HG03159 (cell line): ENCODE results near the gene PIK3CA.
"Not testable (repeated sequence)": the region's sequence is repeated elsewhere in the genome, so short reads cannot be mapped to it uniquely, and the experiment has no call there.

Experiments used
- ATAC-seq: cut with Tn5 transposase; IDR thresholded peaks from one replicate; pipeline ENCODE4 v1.9.1; 2021; ENCODE audit warnings: mild to moderate bottlenecking, moderate library complexity; ENCODE audit not compliant: unreplicated experiment

Gene PIK3CA

DNA sequence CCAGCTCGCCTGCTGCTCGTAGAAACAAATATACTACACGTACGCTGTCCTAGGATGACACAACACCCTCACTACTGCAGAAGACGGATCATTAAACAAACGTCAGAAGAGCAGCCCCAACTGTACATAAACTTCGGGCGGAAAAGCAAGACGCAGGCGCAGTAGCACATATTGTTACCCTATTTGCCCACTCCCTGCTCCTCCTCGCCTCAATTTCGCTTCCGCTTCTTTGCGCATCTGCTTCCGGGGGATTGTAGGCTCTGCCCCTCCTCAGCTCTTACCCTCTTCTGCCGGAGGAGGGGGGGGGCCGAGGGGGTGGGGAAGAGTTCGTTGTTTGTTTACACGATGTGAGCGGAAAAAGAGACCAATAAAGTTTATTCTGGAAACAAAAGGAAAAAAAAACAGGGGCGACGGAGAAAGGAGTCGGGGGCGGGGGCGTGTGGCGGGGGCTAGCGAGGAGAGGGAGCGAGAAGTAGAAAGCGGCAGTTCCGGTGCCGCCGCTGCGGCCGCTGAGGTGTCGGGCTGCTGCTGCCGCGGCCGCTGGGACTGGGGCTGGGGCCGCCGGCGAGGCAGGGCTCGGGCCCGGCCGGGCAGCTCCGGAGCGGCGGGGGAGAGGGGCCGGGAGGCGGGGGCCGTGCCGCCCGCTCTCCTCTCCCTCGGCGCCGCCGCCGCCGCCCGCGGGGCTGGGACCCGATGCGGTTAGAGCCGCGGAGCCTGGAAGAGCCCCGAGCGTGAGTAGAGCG lies at the start of gene PIK3CA:
TSS of gene PIK3CA (plus strand) at position 485 of the 743 bp plus-strand sequence. CDS start 50,469 bp downstream, outside the sequence.
- peak; percentile 78 for ATAC-seq

DNA sequence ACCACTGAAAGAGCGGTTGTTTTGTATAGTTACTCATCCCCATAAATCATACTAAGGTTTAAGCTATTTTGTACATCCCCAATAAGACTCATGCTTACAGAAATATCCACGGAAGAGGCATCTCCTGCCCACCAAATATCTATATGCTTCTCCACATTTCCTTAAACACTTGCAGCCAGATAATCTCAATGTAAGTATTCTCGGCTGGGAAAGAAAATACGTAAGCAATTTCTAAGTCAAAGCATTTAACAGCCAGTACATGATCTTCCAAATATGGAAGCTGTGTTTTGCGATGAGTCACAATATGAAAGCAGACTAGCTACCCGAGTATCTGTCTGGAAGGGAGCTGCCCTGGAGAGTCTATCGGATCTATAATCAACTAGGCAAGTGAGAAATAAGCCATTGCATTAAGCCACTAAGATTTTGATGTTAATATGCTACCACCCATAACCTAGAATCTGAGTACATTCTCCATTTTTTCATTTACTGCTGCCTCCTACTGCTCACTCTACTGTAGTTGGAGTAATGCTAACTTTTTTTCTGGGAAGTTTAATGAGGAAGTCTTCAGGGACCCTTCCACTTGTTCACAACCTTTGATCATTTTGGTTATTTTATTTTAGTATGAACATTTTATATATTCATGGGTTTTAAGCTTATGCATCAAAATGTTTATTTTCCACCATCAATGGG lies 49.6 kb upstream of the PIK3CA start:
- ATAC-seq, result no peak

DNA sequence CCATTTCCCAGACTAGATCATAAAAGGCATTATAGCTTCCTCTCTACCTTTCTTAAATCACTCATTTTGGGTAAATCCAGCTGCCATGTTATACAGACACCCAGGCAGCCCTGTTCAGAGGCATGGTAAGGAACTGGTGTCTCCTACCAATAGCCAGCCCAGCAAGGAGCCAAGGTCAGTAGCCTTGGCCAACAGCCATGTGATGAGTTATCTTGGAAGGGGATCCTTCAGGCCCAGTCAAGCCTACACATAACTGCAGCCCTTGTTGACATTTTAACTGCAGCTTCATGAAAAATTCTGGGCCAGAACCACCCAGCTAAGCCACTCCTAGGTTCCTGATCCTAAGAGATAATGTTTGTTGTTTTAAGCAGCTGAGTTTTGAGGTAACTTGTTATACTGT lies 47.5 kb upstream of the PIK3CA start:
- no peak for ATAC-seq

DNA sequence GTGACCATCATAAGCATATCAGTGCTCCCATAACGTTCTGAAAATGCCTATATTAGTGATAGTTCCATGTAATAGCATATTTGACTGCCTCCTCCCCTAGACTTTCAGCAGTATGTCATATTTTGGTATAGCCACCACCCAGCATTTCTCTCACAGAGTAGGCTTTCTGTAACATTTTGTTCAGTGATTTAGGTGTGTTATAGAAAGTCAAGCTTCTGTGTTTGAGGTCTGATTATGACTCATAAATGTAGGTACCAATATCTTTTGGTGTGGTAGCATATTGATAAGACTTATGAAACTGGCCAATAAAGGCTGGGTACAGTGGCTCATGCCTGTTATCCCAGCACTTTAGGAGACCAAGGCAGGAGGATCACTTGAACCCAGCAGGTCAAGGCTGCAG lies 42.3 kb upstream of the PIK3CA start:
- no peak for ATAC-seq

DNA sequence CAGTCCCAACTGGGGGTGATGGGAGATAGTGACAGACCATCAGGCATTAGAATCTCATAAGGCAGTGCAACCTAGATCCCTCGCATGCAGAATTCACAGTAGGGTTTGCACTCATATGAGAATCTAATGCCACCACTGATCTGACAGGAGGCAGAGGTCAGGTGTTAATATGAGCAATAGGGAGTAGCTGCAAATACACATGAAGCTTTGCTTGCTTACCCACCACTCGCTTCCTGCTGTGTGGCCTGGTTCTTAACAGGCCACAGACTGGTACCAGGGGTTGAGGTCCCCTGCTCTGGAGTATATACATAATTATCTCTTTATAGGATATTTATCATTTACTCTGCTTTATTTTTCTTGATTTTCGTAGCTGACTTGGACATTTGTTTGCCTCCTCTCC lies 40.5 kb upstream of the PIK3CA start:
- no peak for ATAC-seq

DNA sequence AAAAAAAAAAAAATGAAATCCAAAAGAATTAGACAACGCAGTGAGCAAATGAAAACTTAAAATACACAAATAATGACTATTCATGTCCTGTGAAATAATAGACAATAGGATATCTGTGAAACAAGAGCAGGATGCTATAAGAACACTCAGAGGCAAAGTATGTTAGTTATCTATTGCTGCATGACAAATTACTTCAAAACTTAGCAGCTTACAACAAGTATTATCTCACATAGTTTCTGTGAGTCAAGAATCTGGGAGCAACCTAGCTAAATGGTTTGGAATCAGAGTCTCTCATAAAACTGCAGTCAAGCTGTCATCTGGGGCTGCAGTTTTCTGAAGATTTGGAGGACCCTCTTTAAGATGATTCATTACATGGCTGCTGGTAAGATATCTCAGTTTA lies 40.1 kb upstream of the PIK3CA start:
- no peak for ATAC-seq

DNA sequence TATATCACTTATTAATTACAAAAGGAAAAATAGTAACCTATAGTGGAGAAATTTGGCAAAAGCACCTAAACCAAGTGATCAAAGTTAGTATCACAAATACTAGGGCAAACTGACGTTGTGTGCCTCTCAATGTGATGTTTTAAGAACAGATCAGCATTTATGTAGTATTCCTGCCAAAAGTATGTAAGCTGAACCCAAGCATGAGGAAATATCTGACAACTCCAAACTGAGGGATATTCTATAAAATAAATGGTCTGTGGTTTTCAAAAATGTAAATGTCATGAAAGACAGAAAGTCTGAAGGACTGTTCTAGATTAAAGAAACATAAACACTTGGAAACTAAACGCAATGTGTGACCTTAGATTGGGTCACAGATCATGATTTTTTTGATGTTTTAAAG lies 34.3 kb upstream of the PIK3CA start:
- no peak for ATAC-seq

DNA sequence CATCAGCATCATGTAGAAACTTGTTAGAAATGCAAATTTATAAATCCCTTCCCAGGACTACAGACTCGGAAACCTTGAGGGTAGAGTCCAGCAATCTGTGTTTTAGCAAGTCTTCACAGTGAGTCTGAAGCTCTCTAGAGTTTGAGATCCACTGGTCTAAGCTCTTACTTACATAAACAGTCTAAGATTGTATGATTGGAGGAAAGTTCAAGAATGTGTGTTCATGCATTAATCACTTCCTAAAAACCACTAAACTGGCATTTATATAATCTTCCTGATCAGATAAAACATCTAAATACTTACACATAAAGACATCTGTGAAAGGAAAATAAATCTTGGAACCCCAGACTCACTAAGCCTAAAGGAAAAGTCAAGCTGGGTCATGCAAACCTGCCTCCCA lies 32.7 kb upstream of the PIK3CA start:
- not testable (repeated sequence) for ATAC-seq

DNA sequence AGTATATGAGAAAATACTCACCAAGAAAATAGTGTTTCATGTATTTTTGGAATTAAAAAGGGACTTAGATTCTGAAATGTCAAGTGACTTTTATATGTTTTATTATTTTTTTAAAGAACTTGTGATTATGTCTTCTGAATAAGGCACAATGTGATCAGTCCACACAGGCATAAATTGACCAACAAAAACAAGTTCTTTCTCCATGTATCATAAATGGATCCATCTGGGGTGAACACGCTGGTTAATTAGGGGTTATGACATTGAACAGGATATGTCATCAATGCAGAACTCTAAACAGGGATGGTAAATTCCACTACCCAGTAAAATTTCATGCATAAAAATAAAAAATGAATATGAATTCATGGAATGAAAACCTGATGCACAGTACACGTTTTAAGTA lies 31.3 kb upstream of the PIK3CA start:
- ATAC-seq, result no peak

DNA sequence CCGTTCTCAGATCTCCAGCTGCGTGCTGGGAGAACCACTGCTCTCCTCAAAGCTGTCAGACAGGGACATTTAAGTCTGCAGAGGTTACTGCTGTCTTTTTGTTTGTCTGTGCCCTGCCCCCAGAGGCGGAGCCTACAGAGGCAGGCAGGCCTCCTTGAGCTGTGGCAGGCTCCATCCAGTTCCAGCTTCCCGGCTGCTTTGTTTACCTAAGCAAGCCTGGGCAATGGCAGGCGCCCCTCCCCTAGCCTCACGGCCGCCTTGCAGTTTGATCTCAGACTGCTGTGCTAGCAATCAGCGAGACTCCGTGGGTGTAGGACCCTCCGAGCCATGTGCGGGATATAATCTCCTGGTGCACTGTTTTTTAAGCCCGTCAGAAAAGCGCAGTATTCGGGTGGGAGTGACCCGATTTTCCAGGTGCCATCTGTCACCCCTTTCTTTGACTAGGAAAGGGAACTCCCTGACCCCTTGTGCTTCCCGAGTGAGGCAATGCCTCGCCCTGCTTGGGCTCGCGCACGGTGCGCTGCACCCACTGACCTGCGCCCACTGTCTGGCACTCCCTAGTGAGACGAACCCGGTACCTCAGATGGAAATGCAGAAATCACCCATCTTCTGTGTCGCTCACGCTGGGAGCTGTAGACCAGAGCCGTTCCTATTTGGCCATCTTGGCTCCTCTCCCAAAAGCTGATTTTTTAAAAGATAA lies 15.8 kb upstream of the PIK3CA start:
- ATAC-seq, result not testable (repeated sequence)

DNA sequence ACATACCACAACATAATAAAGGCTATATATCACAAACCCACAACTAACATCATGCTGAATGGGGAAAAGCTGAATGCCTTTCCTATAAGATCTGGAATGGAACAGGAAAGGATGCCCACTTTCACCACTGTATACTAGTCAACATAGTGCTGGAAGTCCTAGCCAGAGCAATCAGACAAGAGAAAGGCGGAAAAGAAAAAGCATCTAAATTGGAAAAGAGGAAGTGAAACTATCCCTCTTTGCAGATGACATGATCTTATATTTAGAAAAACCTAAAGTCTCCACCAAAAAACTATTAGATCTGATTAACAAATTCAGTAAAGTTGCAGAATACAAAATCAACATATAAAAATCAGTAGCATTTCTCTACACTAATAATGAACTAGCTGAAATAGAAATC lies 14.6 kb upstream of the PIK3CA start:
- ATAC-seq, result no peak

DNA sequence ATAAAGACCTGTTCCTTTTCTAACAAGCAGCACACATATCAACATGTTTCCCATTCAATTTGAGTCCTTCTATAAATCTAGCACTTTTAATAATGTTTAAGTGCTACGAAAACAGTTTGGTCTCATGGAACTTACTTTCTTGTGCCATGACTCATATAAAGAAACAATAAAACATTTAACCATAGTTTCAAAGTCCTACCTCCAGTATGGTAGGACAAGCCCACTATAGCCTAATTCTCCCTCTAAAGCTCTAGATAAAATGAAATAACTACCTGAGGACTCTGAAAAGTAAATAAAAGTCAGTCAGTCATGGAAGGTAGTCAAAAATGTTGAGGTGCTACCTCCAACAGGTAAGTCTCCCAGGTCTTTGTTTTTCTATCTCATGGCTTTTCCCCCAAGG lies 12.0 kb upstream of the PIK3CA start:
- ATAC-seq, result no peak

DNA sequence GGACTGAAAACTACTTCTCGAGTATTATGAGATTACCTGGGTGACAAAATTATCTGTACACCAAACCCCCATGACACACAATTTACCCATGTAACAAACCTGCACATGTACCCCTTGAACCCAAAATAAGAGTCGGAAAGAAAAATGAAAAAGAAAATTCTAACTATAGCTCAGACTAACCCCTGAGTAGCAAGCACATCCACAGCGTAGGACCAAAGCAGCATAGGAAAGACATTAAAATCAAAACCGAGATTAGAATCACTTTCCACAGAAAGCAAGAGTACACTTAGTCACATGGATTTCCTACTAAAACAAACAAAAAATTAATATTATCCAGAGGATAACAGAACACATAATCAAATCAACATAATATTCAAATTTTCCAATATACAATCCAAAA lies 6.3 kb upstream of the PIK3CA start:
- no peak for ATAC-seq

DNA sequence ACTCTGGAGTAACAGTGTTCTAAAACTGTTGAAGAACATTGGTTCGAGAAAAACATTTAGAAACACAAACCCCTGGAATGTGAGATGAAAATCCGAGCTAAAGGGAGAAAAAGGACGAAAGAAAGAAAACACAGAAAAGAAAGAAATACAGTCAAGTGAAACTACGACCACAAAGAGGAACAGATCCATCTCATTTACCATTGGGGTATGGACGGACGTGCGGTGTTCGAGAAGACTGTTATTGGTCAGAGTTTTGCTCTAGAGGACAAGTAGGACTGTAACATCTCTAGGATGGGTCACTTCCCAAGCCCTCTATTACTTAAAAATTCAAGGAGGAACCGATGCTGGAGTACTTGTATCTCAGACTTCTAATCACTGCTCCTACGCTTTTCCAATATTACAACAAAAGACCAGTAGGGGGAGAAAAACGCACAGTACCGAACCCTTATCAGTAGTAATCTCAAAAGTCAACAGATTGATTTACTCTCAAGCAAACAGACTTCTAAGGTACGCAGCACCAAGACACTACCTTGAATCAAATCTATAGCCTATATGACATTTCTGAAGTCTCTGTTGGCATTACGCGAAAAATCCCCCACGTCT lies 1.1 kb upstream of the PIK3CA start:
- ATAC-seq, result peak; percentile 33

DNA sequence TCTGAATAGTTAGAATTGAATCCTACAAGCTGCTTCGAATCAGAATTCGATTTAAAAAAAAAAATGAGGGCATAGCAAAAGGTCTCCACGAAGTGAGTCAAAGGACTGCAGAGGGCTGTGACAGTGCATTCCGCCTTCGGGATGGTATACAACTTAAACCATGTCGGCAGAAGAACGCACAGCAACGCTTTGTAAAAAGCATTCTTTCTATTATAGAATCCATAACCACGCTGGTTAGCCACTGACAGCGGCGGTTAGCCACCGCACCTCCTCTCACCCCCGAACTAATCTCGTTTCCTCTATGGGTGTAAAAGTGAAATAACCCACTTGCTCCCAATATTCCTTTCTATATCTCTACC lies 664 bp upstream of the PIK3CA start:
- ATAC-seq, result peak; percentile 29

DNA sequence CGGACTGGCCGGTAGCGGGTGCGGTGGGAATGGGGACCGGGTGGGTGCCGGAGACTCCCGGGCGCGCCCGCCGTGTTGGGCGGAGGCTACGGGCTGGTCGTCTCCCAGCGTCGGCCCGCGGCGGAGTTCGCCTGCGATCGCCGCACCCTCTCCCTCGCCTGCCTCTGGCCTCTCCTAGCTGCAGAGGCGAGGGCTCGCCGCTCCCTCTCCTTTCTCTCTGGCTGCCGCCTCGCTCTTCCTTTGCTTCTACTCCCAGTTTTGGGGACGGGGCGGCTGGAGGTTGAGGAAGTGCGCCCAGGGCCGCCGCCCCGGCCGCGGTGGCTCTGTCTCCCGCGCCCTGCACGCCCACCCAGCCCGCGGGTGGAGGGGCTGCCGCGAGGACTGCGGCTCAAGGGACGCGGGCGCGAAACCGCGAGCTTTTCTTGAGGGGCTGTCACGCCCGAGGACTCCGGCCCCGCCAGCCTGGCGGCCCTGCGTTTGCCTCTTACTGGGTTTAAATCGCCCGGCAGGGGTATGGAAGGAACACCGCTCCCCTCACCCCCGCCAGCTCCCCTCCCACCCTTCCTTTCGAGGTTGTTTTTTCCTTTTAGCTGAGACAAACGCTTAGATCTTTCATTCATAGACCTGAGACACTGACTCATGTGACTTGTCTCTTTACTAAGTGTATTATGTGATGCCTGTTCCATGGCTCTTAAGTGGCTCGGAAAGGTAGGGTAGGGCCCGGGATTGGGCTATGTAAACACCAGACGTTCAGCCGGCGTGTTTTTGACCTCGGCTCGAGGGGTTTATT lies 654 bp downstream of the PIK3CA start:
- ATAC-seq, result peak; percentile 20

DNA sequence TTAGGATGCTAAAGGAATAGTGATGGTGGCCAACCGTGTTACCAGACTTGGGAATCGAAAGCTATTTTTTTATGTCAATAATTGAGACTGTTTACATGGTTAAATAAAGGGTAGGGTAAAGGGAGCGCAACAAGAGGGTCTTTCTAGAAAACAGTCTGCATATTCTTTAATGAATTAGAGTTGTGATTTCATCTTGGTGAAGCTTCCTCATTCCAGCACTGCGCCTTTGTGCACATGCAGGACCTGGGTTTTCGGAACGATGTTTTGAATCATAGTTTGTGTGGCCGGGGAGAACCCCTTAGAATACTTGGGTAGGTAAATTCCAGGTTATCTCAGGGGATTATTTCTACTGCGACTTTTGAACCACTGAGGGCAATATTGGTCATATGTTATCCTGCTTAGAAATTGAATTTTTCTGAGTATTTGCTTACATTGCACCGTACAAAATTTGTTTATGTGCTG lies 1.3 kb downstream of the PIK3CA start:
- ATAC-seq, result peak; percentile 25

DNA sequence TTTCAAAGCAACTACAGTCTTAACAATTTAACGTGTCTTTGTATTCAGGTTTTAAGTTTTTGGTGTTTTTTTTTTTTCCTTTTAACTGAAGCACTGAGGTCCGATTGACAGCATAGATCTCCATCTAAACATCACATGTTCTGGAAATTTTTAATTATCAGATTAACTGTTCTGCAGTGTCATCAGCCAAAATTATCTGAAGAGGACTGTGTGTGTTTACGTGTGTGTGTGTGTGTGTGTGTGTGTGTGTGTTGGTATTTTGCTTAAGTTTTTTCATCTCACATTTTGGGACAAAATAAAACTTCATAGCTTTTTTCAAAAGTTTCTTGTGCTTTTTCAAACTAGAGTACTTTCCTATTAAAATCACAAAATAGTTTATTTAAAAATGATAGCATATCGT lies 1.8 kb downstream of the PIK3CA start:
- no peak for ATAC-seq

DNA sequence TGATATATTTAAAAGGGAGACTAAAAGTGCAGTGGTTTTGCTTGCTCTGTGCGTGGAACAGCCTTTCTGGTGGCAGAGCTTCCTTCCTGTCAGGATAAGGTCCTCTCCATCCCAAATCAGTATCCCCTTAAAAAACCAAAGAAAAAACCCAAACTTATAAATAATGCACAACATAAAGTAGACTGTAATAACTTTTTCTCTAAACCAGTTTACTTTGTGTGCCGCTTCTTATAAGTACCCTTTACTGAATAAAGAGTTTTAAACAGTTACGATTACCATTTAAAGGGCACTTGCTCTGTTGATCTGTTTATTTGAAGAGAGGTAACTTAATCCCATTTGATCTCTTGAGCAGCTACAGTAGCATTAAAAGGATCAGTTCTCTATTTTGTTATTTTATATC lies 2.5 kb downstream of the PIK3CA start:
- no peak for ATAC-seq

DNA sequence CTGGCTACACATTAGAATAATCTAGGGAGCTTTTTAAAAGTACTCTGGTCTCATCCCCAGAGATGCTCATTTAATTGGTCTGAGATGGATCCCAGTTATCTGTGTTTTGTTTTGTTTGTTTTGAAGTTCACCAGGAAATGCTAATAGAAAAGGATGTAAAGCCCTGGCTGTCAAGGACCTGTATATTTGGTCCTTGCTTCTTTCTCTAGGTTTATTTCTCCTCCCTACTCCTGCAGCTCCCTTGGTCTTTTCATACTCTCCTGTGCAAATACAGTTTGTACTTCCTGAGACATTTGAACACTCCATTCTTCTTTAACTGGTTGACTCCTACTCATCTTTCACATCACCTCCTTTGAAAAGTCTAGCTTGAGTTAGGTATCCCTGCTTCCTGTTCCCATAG lies 3.3 kb downstream of the PIK3CA start:
- no peak for ATAC-seq

DNA sequence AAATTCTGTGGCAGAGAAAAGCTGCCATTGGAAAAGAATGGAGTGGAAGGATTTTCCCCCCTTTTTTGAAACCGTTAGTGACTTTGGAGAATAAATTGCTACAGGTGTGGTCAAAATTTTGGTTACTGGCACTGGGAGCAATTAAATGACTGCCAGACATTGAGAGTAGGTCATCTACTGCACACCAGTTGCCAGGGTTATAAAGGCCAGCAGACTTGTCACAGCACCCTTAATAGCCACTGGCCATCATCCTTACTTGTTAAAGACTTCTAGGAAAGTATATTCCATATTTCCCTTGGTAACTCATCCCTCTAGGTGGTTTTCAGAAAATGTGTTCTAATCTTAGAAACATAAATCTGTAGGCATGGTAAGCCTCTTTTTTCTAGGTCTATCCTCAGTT lies 8.0 kb downstream of the PIK3CA start:
- ATAC-seq, result no peak
